Renal cortex interstitium (tissue), 11 donors: ENCODE measurements around the gene DNAJC12. TPM values are rescaled to one million over a fixed set of nuclear protein-coding genes. Genes with fewer than 3 reads are reported as not detected.
"Not testable (repeated sequence)": the region's sequence is repeated elsewhere in the genome, so short reads cannot be mapped to it uniquely, and the experiment has no call there.

Source experiments
- DNase-seq, 11 donors: peaks; one replicate each; pipeline ENCODE4 v3.0.0-alpha.2; 2013; ENCODE audit warnings: low read depth in 9 of 11, low spot score in 4 of 11; ENCODE audit errors: extremely low read depth in 1 of 11
- polyA plus RNA-seq, 3 donors: library from polyadenylated mRNA; unstranded; fragments of 120-200 nt; gene quantifications; one replicate each; pipeline ENCODE4 v1.2.1, GENCODE V29; 2013; ENCODE audit not compliant: insufficient read length in 3 of 3

DNAJC12 gene
- polyA plus RNA-seq, 3 donors, result 12.1 to 13.2 (median 12.7) TPM

GRCh38 chr10:67804395-67804678 lies 33.7 kb downstream of the DNAJC12 start:
- DNase-seq, result no peak

GRCh38 chr10:67803588-67804394 lies 34.2 kb downstream of the DNAJC12 start:
- no peak for DNase-seq

- DNase-seq, result no peak
Observed at GRCh38 chr10:67802767-67803538, 35.0 kb downstream of the DNAJC12 start.

- DNase-seq, result no peak
Observed at GRCh38 chr10:67801118-67801517, 36.9 kb downstream of the DNAJC12 start.

- no peak for DNase-seq
Observed at GRCh38 chr10:67794909-67795460, 43.0 kb downstream of the DNAJC12 start.

GRCh38 chr10:67794256-67794655 lies 43.7 kb downstream of the DNAJC12 start:
- DNase-seq, result no peak

- DNase-seq, result peak; percentile 40 to 78 (median 65)
Observed at GRCh38 chr10:67793313-67793712, 44.7 kb downstream of the DNAJC12 start.

- no peak for DNase-seq
Observed at GRCh38 chr10:67792653-67793052, 45.3 kb downstream of the DNAJC12 start.

GRCh38 chr10:67790534-67791408 lies 47.2 kb downstream of the DNAJC12 start:
- DNase-seq, result no peak

GRCh38 chr10:67789769-67790168 lies 48.2 kb downstream of the DNAJC12 start:
- no peak for DNase-seq

- DNase-seq, result no peak
Observed at GRCh38 chr10:67788028-67788886, 49.7 kb downstream of the DNAJC12 start.

GRCh38 chr10:67785098-67785497 lies 52.9 kb downstream of the DNAJC12 start:
- no peak for DNase-seq

GRCh38 chr10:67784474-67784873 lies 53.5 kb downstream of the DNAJC12 start:
- DNase-seq, result no peak

- no peak for DNase-seq
Observed at GRCh38 chr10:67783606-67784294, 54.2 kb downstream of the DNAJC12 start.

GRCh38 chr10:67782530-67782929 lies 55.5 kb downstream of the DNAJC12 start:
- DNase-seq, result no peak

GRCh38 chr10:67780759-67781538 lies 57.0 kb downstream of the DNAJC12 start:
- DNase-seq, result no peak

GRCh38 chr10:67780204-67780621 lies 57.8 kb downstream of the DNAJC12 start:
- DNase-seq, result not testable (repeated sequence)
